HG02852 (cell line): ENCODE data around the gene STAT4.
A peak's percentile ranks its signal among the peaks of the same experiment; 100 is the strongest.

Source experiments
- ATAC-seq: cut with Tn5 transposase; IDR thresholded peaks from one replicate; pipeline ENCODE4 v1.9.1; 2021; ENCODE audit warnings: mild to moderate bottlenecking, moderate library complexity; ENCODE audit not compliant: unreplicated experiment

Gene STAT4

DNA sequence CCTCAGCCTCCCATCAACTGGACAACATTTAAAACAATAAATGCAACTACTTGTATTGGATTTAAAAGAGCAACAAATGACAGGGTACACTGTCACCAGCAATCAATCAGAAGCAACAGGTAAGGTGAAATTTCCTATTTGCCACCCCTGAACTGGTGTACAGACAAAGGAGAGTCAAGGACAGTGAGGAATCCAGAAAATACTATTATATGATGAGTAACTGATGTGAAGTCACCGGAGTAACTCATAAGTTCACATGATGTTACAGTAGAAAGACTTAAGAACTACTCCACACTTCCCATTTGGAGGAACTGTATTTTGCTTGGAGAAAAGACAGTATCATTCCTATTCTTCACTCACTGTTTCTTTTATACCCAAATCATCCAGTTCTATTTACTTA, 132.7 kb downstream of the STAT4 start:
- no peak for ATAC-seq

DNA sequence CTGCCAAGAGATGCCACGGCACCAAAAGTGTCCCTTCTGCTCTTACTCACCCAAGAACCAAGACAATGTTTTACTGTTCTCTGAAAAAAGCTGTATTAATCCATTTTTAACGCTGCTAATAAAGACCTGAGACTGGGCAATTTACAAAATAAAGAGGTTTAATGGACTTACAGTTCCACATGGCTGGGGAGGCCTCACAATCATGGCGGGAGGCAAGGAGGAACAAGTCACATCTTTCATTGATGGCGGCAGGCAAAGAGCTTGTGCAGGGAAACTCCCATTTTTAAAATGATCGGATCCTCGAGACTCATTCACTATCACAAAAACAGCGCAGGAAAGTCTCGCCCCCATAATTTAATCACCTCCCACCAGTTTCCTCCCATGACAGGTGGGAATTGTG, 135.0 kb downstream of the STAT4 start:
- ATAC-seq = no peak

DNA sequence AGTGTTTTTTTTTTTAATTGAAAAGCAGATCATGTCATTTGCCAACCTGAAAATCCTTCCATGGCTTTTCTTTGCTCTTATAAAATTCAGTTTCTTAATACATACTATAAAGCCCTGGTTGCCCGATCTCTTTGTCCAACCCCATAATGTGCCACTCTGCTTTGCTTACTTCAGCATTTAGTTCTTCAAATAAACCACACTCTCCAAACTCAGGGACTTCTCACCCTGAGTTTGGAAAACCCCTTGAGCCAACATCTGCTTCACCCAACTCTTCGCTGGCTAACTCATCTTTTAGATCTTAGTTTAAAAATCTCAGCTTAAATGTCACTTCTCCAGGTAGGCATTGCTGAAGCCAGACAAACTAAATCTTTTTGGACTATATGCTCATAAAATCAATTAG, 135.6 kb downstream of the STAT4 start:
- no peak for ATAC-seq

DNA sequence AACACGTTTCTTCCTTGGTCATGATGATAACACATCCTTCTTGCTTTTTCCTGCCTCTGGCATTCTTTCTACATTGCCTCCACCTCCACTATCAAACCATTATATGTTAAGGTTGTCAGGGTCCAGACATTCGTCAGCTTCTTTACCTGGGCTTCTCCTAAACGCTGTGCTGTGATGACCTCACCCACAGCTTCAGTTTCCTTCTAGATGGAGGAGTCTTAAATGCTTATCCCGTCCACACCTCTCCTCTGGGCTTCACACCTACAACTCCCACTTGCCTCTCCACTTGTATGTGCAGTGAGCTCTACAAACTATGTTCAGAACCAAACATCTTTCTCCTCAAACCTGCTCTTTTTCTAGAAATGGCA, 136.2 kb downstream of the STAT4 start:
- peak; percentile 4 for ATAC-seq

DNA sequence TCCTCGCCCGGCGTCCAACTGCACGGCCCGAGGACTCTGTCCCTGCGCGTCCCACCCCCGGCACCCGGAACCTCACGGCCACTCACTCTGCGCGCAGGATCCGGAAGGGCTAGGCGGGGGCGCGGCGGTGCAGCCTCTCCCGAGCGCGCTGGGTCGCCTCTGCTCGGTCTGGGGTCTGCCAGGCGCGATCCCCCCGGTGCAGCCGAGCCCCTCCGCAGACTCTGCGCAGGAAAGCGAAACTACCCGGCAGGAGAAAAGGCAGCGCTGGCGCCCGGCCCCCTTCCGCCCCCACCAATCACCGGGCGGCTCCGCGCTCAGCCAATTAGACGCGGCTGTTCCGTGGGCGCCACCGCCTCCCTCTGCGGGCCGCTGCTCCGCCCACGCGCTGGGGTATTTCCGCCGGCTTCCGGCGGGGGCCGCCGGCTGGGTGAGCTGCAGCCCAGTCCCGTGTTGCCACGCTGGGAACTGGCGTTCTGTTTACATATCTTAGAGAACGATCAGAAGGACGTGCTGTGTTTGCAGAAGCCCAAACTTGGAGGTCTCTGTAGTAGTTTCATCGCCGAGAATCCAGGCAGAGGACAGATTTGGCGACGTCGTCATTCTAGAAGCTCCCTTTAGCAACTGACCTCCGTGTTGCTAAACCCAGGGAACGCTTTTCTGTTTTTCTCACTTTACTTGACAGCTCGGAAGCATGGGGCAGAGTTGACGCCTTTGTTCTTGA, 136.7 kb downstream of the STAT4 start, which contains the start of gene STAT1:
STAT1 (minus strand) TSS at position 240 of the 721 bp plus-strand sequence. CDS start 4,168 bp downstream, outside the sequence.
- peak; percentile 80 for ATAC-seq

DNA sequence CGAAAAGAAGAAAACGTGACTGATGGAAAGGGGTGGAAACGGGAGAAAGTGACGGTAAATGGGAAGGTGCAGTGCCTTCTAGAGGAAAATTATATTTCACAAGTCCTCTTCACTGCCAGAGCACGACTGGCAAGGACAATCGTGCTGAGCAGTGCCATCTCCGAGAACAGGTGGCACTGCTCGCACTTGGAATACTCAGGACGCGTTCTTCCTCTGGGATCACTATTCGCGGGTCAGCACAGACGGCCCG, 137.2 kb downstream of the STAT4 start:
- no peak for ATAC-seq

DNA sequence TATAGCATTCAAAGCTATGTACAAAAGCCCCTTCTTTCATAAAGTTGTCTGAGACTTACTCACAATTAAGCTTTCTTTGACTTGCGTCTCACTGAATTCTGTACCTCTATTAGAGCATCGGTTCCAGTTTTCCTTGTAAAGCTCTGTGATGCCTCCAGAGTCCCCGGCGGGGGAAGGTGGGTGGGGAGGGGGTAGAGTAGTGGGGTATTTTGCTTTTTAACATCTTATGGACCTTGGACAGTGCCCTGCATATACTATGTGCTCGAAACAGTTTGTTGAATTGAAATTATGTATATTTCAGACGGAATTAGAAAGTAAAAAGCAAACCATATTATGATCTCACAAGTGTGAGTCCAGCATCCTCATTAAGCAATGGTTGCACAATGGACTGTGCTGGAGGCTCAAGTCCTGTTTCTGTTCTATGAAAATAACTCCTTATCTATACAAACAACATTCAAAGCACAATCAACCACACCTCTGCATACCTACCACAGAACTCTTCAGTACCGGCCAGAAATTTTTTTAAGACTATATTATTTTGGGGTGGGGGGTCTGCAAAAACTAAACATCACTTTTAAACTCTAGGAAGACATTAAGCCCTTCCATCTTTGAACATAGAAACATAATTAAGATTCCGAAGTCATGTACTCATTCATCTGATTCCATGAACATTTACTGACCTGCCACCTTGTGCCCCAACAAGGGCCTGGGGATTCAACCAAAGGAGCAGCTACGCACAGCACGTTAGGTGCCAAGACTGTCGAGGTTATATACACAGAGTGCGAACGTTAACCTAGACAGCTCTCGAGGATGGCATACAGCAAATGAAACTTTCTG, 137.7 kb downstream of the STAT4 start:
- peak; percentile 11 for ATAC-seq

DNA sequence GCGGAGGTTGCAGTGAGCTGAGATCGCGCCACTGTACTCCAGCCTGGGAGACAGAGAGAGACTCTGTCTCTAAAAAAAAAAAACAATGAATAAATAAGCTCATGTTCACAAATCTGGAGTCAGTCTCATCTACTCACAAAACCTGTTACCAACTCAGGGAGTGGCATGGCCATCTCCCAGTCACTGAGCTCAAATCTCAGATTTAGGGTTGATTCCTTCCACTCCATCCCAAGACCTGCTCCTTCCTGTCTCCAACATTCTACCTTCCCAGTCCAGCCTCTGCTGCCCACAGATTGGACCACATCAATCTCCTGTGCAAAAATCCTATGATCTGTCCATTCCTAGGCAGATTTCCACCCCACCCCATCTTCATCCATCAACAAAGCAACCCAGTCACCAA, 138.4 kb downstream of the STAT4 start:
- no peak for ATAC-seq

DNA sequence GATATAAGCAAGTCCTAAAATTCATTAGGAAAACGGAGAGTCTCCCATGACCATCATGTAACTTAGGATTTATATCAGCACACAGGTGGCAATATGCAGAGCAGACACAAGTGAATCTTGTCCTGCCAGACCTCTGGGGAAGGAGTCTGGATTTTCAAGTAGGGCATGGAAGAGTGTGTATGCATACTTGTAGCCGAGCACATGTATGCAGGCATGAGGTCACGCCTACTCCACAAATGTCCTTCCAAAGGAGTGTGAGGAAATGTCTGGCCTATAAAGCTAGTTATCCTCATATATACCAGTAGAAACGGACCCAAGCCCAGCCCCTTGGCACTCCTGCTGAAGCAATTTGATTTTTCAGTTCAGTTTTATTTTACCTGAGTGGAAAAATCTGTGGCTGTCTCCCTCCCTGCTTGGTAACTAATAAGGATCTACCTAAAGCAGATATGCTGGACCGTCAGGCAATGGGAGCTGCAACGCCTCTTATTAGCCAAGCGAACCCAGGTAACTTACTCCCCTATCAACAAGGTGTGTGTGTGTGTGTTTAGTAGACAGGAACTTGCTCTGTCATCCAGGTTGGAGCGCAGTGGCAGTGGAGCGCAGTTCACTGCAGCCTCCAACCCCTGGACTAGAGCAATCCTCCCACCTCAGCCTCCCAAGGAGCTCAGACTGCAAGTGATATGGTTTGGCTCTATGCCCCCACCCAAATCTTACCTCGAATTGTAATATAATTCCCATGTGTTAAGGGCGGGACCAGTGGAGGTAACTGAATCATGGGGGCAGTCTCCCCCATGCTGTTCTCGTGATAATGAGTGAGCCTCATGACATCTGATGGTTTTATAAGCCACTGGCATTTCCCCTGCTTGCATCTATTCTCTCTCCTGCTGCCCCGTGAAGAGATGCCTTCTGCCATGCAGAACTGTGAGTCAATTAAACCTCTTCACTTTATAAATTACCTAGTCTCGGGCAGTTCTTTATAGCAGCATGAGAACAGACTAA, 139.6 kb downstream of the STAT4 start:
- no peak for ATAC-seq

DNA sequence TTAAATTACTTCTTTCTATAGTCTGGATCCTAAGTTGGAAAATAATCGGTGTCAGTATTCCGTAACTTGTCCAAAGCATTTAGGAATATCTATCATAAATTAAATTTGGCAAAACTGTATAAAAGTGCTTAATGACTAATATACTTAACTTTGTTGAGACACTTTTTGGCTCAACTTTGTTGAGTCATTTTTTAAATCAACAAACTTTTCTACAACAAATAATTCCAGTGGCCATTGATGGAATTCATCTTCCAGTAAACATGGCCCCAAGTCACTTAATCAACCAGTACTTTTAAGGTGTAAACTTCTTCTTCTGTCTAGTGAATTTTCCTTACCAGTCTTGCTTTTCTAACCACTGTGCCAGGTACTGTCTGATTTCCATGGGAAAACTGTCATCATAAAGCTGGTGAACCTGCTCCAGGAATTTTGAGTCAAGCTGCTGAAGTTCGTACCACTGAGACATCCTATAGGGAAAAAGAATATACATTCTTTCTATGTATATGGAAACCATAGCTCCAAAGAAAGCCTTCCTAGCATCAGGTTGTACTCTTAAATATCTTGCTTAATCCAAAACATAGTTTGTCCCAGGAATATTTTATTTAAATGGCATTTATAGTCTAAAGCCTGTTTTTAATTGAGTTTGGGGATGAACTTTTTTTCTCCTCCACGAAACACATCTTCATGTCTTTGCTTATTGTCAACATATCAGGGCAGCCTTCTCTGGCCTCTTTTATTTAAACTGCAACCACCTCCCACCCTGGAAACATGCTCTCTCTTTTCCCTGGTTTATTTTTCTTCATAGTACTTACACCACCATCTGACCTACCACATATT, 141.0 kb downstream of the STAT4 start:
- no peak for ATAC-seq

DNA sequence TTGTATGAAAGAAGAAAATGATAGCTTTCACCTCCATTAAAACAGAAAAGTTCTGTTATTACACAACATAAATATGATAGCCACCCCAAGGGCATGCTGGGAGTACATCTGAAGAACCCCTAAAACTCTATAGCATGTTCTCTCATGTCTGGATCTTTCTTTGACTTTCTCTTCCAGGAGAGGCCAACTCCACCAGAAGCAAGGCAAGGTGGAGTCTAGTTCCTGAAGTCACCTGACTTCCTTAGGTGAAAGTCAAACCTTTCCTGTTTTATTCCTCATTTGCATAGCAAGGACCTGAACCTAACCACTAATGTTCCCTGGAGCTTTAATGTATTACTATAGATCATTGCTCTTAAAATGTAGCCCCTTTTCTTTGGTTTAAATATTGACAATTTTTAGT, 142.5 kb downstream of the STAT4 start:
- no peak for ATAC-seq

DNA sequence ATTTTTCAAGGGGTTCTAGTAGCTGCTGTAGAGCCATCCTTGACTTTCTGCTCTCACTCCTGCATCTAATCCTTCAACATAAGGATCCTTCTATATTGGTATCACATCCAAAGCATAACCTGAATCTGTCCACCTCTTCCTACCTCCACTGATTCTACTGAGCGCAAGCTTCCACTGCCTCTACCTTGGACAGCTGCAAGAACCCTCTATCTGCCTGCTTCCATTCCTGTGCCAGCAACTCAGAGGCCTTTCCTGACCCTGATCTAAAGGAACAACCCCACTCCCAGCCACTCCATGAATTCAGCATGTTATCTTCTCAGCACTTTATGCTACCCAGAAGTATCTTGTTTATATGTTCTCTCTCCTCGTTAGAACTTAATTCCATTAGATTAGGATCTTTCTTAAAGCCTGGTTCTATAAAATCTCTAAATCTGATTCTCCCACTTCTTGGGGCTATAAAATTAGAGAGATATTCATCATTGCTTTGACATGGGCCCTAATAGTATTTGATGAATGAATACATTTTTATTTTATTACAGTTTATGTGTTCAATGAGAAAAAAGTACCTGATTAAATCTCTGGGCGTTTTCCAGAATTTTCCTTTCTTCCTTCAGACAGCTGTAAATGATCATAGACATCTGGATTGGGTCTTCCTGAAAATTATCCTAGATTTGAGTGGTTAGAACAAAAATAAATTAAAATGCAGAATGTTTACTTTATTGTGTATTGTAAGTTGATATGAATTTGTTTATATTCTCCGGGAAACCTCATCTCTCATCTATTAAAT, 143.6 kb downstream of the STAT4 start:
- no peak for ATAC-seq

DNA sequence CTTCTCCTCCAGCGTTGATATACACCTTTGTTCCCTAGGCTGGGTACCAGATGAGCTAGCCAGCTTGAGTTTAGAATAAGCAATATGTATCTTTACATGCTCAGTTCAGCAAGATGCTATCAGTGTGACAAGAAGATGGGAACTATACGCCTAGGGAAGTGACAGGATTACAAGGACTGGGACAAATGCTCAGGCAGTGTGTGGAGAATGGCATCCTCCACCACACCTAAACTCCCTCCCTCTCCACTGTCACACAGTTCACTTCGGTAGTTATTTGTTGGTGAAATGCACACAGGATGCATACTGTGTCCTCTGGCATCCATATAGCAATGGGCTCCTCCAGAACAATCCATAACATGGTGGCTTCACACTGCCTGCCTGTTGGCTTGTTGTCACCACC, 144.5 kb downstream of the STAT4 start:
- no peak for ATAC-seq

DNA sequence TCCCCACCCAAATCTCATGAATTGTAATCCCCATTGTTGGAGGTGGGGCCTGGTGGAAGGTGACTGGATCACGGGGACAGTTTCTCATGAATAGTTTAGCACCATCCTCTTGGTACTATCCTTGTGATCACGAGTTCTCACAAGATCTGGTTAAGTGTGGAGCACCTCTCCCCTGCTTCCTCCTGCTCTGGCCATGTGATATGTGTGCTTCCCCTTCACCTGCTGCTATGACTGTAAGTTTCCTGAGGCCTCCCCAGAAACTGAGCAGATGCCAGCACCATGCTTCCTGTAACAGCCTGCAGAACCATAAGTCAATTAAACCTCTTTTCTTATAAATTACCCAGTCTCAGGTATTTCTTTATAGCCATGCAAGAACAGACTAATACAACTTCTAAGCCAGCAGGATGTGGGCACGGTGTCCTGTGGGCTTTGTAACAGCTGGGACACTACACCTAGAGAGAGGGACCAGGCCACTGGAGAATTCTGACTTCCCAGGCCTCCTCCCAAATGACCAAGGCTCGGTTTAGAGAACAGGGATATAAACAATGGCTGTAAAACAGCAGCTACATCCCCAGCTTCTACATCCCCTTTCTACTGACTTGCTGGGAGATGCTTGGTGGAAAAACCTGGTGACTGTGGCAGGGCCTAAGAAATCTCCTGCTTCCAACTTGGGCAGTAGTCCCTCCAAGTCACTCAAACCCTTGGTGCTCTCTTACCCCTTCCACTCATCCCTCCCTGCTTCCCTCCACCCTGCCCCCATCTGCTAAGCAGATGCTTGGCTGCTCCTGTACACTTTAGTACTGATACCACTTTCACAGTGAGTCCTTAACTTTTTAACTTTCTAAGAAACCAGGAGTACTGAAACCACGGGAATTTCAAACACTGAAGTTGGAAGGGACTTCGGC, 147.1 kb downstream of the STAT4 start:
- no peak for ATAC-seq

DNA sequence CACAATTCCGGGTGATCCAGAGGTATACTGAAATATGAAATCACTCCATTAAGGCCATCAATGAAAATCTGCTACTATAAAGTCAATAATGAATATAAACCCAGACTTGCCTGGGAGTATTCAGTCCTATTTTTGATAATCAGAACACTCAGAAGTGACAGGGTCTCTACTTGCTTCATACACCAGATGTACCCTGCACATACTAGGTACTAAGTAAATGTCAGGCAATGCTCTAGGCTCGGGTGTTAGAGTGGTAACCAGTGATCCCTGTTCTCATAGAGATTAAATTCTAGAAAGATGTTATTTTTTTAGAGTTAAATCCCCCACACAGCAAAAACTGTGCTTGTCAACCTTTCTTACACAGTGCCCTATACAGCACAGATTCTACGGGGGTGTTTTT, 149.2 kb downstream of the STAT4 start:
- ATAC-seq = no peak

DNA sequence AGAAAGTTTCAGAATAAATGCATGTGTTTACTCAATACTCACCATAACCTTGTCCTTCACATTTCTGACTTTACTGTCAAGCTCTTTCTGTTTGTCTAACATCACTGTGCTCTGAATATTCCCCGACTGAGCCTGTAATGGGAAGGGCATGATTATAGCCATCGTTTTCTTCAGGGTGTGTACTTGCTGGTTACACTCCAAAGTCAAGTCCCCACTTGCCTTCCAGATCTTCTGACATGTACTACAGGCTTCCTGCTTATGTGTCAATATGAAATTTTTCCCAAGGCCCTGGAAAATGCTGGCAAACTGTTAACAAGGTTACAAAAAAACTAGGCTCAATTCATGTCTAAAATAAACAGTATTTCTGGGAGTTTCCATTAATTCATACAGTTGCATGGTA, 149.8 kb downstream of the STAT4 start:
- no peak for ATAC-seq

DNA sequence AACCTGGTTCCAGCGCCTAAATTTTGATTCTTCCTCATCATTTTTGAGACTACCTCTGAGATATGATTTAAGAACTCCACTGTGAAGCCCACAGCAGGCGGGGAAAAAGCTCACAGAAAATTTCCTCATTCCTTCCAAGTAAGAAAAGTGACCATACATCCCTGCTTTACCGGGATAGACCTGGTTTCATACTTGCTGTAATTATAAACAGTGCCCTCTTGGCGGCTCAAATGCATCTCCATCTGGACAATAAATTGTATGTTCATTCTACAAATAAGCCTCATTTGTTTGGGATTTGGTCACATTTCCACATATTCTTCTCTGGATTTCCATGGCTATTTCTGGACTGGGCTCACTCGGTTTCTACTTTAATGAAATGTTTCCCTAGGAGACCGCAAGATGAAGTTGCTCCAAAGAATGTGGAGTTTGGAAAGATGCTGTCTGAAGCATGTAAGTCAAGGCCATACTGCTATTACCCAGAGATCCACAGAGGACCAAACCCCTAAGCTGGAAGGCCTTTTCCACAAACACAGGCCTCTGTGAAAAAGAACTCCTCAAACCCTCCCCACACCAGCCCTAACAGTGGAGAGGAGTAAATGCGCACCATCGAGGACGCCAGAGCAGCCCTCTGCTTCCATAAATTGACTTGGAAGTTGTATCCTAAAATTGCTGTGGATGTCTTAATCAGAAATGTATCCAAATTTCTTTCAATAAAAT, 150.7 kb downstream of the STAT4 start:
- ATAC-seq = no peak

DNA sequence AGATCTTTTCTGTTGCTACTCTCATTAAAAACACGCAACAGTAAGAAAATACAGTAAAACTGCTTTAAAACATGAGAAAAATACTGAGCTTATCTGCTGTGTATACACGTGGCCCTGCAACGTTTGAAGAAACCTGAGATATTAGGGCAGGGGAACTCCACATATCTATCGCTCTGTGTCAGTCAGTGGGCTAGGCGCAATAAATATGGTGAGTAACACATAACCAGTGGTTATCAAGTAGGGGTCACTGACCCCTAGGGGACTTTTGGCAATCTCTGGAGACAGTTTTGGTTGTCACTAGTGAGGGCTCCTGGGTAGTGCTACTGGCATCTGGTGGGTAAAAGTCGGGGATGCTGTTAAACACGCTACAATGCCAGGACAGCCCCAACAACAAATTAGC, 151.7 kb downstream of the STAT4 start:
- ATAC-seq = no peak
